CD4-positive, alpha-beta T cell treated with Interleukin-17A for 1 hour (primary cell): ENCODE measurements around the gene CORO2B.
A peak's percentile ranks its signal among the peaks of the same experiment; 100 is the strongest.

Source experiments
- DNase-seq: peaks from one replicate; pipeline ENCODE4 v3.0.0-alpha.2; 2020

Gene CORO2B

GRCh38 chr15:68706931-68707330 is 128.1 kb downstream of the CORO2B start:
- DNase-seq, result no peak

GRCh38 chr15:68707386-68707785 is 128.6 kb downstream of the CORO2B start:
- no peak for DNase-seq

- DNase-seq, result no peak
Measured at GRCh38 chr15:68709876-68710275, 131.1 kb downstream of the CORO2B start.

GRCh38 chr15:68710536-68710935 is 131.7 kb downstream of the CORO2B start:
- DNase-seq, result no peak

GRCh38 chr15:68711406-68711805 is 132.6 kb downstream of the CORO2B start:
- DNase-seq, result no peak

- no peak for DNase-seq
Measured at GRCh38 chr15:68712886-68713285, 134.1 kb downstream of the CORO2B start.

GRCh38 chr15:68713874-68714273 is 135.1 kb downstream of the CORO2B start:
- DNase-seq, result no peak

GRCh38 chr15:68715111-68715510 is 136.3 kb downstream of the CORO2B start:
- no peak for DNase-seq

- DNase-seq, result no peak
Measured at GRCh38 chr15:68717951-68718350, 139.2 kb downstream of the CORO2B start.

GRCh38 chr15:68718468-68718867 is 139.7 kb downstream of the CORO2B start:
- DNase-seq, result no peak

- no peak for DNase-seq
Measured at GRCh38 chr15:68719051-68719450, 140.3 kb downstream of the CORO2B start.

GRCh38 chr15:68719672-68720071 is 140.9 kb downstream of the CORO2B start:
- DNase-seq, result no peak

GRCh38 chr15:68721886-68722285 is 143.1 kb downstream of the CORO2B start:
- DNase-seq, result no peak

- DNase-seq, result no peak
Measured at GRCh38 chr15:68725736-68726135, 146.9 kb downstream of the CORO2B start.

- no peak for DNase-seq
Measured at GRCh38 chr15:68726246-68726645, 147.5 kb downstream of the CORO2B start.

- DNase-seq, result no peak
Measured at GRCh38 chr15:68729789-68730411, 151.1 kb downstream of the CORO2B start.

- DNase-seq, result peak; percentile 28
Measured at GRCh38 chr15:68730471-68730919, 151.7 kb downstream of the CORO2B start.

- DNase-seq, result no peak
Measured at GRCh38 chr15:68730976-68731897, 152.4 kb downstream of the CORO2B start.

- no peak for DNase-seq
Measured at GRCh38 chr15:68732451-68732850, 153.7 kb downstream of the CORO2B start.

- DNase-seq, result no peak
Measured at GRCh38 chr15:68733666-68734065, 154.9 kb downstream of the CORO2B start.

GRCh38 chr15:68734352-68734751 is 155.6 kb downstream of the CORO2B start:
- DNase-seq, result no peak

- DNase-seq, result no peak
Measured at GRCh38 chr15:68734881-68735280, 156.1 kb downstream of the CORO2B start.

GRCh38 chr15:68735610-68736009 is 156.8 kb downstream of the CORO2B start:
- no peak for DNase-seq

GRCh38 chr15:68739390-68740080 is 160.7 kb downstream of the CORO2B start:
- no peak for DNase-seq
